Frontal cortex (tissue), 4 donors: Measurements from ENCODE around the gene EYA2. TPM values are rescaled to one million over a fixed set of nuclear protein-coding genes. Genes with fewer than 3 reads are reported as not detected.

Experiments used
- DNase-seq, 2 donors: peaks; one replicate each; pipeline ENCODE4 v3.0.0; 2012; ENCODE audit warnings: low spot score in 2 of 2
- FAIRE-seq: peaks from 2 replicates; lab custom pipeline; 2012; peaks lifted over from hg19 to GRCh38; lab: Jason Lieb, UNC
- total RNA-seq: library from RNA; depleted of rRNA; stranded (reverse); fragments of >200 nt; gene quantifications from one replicate; pipeline ENCODE4 v1.2.3, GENCODE V29; 2014
- donor health status: control.
- donor health status: control.
- donor health status: control.

The EYA2 gene
- total RNA-seq, 1 donor from 2014 or later = 2.4 TPM

DNA sequence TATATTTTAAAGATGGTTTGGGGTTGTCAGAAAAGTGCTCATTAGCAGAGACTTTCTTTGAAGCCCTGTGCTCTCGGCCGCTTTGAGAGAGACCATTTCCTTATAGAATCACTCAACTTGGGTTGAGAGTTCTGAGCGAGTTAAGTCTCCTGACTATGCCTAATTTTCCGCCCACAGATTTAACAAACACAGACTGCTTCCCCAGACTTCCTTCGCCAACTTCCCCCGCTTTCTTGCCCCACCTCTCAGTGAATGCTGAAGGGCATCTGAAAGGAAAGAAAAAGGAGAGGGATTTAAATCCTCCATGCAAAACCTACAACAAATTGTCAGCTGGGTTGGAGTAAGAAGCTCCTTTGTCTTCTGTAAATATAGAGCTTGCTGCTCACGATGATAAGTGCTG lies 224.0 kb downstream of the EYA2 start:
- no peak for FAIRE-seq
- no peak for DNase-seq

DNA sequence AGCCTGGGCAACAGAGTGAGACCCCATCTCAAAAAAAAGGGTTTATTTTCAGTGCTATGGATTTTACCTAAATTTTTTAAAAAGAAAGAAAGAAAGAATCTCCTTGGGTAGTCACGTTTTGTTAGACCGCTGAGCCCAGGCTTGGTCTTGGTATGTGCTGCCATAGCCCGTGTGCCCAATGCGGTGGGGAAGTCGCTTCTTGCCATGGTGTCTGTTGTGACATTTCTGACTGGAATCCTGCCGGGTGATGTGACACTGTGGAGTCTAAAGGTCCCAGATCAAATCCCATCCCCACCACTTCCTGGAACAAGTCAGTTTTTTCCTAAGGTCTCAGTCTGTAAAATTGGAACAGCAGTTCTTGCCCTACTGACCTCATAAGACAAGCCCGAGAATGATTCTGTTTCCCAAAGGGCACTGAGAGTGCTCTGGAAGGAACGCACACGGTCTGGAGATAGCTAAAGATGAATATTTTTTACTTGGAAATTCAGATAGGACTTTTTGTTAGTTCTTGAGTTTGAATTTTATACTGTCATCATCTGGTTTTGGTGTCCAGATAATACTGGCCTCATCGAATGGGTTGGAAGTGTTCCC lies 225.8 kb downstream of the EYA2 start:
- no peak for FAIRE-seq
- DNase-seq = no peak

DNA sequence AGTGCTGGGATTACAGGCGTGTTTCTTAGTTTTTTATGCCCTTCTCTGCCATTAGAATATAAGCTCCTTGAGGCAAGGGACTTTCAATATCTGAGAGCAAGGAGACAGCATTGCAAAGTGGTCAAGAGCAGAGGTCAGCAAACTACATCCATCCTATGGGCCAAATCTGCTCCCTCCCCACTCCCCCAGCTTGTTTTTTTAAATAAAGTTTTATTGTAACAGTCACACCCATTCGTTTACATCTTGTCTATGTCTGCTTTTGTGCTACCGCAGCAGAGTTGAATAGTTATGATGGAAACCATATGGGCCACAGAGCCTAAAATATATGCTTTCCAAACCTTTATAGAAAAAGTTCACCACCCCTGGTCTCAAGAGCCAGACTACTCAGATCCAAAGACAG lies 227.9 kb downstream of the EYA2 start:
- FAIRE-seq (no peak), DNase-seq (no peak)

DNA sequence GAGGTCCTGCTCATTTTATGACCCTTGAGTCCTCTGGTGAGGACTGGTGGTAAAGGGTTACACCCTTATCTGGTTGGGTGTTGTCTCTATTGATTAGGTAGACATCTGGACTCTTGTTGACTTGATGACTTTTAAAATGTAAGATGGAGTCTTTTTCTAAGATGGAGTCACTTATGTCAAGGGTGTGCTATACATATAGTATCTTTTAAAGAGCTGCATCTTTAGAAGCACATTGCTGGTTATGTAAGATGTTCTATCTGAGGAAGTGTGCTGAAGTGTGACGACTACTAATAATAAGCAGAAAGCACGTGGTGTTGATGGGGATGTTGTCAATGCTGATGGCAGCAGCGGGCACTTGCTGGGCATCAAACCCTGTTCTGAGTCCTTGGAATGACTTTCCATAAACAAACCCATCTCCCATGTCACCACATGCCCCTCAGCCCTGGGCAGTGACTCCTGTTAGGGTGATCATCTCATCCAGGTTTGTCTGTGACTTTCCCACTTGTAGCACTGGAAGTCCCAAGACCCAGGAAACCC lies 229.6 kb downstream of the EYA2 start:
- FAIRE-seq = no peak
- DNase-seq = no peak

DNA sequence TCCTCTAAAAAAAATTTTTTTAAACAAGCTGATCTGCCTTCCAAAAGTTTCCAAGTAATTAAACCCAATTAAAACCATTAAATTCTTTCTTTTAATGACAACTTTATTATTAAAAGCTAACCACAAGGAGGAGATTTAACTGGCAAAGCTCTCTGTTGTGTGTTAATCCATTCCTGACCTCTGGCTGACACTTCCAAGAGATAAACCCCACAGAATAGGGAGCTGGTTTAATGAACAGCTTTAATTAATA lies 230.8 kb downstream of the EYA2 start:
- no peak for FAIRE-seq
- no peak for DNase-seq

DNA sequence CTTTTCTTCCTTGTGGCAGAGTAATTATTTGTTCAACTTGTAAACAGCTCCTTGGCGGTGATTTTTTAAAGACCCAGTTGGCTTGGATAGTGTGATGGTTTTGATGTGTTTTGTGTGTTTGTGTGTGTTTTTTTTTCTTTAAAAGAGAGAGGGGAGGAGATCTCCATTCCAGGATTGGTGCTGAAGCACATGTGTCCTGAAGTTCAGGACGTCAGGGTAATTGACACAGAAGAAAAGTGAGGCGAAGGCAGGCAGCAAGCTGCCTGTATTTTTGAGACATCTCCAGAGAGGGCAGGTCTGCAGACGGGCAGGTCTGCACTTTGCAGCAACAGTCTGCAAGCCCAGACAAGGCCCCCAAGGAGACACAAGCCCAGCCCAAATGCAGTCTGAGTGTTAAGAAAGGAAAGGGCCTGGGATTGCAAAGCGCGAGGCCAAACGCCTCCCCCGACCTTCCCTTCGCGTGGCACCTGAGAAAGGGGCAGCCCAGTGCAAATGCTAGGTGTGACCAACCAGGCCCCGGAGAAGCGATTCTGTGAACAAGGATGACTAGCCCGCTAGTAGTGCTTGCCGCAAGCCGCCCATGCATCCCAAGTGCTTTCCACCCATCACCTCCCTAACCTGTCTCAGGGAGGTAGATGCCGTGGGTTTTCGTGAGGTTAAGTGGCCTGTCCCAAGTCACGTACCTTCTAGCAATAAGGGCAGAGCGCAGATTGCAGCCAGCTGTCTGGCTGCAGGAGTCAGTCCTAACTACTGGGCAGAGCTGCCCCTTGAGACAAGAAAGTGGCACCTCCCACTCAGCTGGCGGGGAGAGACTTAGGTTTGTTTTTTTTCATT lies 231.3 kb downstream of the EYA2 start:
- no peak for FAIRE-seq
- DNase-seq = no peak

DNA sequence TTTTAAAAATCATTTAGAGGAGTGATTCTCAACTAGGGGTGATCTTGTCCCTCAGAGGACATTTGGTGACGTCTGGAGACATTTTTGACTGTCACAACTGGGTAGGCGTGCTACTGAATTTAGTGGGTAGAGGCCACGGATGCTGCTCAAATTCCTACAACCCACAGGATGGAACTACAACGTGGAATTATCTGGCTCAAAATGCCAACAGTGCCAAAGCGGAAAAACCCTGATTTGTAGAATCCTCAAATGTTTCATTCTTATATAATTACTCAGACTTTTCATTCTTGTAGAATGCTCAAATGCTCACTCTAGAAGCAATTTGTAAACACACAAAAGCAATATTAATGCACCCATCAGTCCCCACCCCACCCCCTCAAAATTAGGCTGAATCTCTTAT lies 232.1 kb downstream of the EYA2 start:
- no peak for FAIRE-seq
- no peak for DNase-seq

DNA sequence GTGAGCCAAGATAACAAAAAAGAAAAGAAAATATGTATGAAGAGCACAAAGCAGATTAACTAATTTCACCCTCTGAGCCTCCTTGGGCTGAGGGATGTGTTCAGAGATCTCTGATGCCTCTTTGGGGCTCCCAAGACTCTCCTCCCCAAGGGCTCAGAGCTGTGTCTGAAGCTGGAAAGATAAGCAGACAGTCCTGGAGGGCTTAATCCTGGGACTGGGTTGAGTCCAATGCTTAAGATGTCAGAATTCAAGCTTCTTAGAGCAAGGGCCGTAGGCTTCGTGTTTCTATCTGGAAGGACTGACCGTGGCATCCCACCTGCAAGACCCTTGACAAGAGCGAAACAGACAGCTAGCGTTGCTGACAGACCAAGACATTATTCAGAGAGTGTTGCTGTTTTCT lies 232.9 kb downstream of the EYA2 start:
- FAIRE-seq (no peak), DNase-seq (no peak)

DNA sequence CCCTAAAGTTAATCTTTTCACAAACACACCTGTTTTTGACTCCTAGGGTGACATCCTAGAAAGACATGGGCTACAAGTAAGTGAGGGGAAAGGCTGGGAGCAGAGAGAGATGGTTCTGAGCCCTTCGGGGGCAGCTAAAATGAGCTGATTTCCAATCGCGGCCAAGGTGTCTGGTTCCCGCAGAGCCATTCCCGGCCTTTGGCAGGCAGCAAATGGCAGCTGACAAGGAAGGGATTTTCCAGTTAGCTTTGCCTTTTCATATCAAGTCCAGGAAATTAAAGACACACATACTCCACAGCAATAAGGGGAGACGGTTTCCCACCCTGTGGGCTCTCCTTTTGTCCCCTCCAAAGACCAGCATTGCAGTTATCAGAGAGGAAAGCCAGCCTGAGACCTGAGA lies 233.4 kb downstream of the EYA2 start:
- FAIRE-seq = no peak
- no peak for DNase-seq

DNA sequence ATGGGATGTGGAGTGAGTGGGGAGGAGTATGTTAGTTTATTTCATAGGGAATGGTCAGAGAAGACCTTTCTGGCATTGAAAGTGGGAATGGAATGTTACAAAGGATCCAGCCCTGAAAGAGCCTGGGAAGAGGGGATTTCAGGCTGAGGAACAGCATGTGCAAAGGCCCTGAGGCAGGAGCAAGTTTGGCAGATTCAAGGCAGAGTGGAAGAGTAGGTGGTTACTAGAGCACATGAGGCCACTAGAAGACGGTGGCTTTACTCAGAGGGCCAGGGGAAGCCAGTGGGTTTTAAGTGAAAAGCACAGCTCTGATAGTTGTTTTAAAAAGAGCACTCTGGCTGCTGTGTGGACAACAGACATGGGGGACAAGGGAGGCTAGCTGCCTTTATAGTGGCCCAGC lies 234.7 kb downstream of the EYA2 start:
- DNase-seq (no peak), FAIRE-seq (no peak)

DNA sequence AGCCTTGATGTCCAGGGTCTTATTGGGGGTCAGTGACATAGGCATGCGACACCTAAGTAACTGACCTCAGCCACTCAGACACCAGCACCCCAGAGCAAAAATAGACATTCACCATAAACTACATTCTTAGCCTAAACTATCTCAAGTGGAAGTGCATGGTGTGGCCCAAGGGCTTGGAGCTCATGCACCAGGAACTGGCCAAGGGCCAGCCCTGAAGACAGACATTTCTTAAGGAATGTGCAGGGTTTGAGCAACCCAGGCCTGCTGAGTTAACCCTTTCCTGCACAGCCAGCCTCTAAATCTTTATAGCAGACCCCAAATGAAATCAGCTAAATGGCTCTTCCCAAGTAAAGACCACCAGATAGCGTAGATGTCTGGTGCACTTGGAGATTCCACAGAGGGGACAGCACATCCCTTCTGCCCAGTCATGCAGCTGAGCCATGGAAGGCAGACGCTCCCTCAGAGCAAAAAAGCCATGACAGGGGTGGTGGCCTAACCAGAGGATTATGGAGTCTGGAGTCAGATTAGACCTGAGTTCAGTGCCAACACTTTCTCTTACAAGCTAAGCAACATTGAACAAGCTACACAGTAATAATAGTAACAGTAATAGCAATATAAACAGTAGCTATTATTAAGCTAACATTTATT lies 239.3 kb downstream of the EYA2 start:
- no peak for DNase-seq
- FAIRE-seq = no peak

DNA sequence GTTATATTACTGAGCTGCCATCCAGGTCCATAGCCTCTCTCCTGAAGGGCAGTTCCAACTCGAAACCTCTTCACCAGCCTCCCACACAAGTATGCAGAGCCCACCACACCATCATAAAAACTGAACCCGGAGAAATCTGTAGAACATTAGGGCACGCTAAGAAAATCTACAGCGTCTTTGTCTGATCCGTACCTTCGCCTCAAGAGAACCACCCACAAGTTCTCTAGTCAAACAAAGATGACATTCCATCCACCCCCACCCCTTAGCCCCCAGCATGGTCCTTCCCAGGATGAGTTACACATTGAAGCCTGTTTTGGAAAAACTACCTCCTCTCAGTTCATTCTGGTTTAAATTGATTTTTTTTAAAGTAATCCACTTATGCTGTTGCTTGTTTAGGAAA lies 242.1 kb downstream of the EYA2 start:
- DNase-seq = no peak
- no peak for FAIRE-seq

DNA sequence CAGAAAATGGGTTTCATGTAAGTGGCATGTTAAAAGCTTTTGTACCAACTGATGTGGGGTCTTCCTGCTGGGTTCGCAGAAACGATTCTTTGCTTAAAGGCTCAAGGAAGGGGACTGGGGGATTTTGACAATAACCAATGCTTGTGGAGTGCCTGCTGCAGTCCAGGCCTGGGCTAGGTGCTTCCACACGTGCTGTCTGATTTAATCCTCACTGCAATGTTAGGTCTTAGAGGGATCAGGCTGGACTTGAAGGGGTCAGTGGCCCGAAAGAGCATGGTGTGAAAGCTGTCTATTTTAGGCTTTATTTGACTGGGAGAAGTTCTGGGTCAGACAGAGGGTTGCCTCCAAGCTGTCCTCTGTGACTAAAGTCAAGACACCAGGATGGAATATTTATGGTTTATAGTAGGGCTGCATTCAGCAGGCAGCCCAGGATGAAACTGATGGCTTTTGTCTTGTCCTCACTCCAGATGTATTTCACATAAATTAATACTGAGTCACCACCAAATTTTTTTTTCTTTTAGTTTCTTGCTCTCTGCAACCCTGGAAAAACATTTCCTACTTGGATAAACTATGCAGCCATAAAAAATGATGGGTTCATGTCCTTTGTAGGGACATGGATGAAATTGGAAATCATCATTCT lies 242.7 kb downstream of the EYA2 start:
- FAIRE-seq (no peak), DNase-seq (no peak)

DNA sequence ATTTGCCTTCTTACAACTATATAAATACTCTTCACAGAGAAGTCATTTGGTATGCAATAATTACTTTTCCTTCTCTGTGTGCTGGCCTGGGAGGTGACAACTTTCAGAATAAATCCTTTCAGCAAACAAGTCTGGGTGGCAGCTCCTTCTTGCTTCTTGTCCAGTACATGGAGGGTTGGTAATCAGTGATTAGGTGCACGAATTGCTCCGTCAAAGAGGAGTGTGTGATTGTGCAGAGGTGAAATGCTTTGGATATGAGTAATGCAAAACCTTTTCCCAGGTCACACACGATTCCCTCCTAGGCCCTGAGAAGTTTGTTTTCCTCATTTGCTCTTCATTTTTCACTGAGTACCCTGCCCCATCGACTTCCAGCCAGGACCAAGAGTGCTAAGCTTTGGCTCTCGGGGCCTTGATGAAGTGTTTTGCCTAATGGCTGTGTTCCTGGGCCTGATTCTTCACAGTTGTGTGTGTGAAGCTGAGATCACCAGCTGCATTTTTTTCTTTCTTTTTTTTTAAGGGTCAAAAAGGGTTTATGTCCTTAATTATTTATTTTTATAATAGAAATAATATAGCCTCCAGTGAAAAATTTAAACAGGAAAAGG lies 245.4 kb downstream of the EYA2 start:
- DNase-seq (no peak), FAIRE-seq (no peak)

DNA sequence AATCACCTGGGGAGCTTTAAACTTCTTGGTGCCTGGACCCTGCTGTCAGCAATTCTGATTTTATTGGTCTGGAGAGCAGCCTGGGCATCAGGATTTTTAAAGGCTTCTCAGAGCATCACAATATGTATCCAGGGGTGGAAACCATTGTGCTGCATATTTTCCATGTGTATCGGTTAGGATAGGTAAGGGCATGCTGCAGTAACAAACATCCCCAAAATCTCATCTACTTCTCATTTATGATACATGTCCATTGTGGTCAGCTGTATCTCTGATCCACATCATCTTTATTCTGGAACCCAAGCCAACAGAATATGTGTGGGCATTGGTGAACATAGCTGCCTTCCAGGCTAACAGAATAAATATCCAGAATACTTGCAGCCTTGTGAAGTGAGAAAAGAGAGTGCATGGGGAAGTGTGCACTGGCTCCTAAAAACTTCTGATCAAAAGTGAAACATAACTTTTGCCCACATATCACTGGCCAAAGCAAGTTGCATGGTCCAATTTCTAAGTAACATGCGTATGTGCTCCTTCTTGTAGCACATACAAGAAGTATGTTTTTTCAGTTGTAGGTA lies 246.8 kb downstream of the EYA2 start:
- DNase-seq (no peak), FAIRE-seq (no peak)

DNA sequence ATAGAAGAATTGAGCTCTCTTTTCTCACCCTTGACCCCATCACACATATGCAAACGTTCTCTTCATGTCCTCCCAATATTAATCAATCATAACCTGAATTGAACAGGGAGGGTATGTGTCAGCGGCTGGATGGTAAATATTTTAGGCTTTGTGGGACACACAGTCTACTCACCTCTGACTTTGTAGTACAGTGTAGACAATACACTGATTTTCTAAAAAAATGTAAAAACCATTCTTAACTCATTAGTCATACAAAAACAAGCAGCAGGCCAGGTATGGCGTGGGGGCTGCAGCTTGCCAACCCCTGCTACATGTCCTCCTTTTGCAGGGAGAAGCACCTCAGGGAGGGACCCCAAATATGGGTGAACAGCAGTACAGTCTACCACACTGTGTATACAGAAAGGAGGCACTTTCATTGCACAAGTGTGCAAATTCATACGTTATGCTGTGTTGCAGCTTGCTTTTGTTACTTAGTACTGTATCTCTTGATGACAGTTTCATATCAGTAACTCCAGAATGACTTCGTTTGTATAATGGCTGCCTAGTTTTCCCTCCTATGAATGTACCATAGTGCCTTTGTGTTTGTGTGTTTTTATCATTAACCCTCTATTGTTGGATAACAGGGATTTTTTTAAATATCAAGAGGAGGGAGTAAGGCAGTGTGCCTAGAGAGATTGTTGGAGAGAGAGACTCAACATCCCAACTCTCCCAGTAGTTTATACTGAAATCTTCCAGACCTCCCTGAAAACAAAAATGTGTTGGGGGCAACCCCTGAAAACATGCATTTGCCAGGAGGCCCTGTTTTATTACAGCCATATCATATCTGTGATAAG lies 247.5 kb downstream of the EYA2 start:
- FAIRE-seq (no peak), DNase-seq (no peak)

DNA sequence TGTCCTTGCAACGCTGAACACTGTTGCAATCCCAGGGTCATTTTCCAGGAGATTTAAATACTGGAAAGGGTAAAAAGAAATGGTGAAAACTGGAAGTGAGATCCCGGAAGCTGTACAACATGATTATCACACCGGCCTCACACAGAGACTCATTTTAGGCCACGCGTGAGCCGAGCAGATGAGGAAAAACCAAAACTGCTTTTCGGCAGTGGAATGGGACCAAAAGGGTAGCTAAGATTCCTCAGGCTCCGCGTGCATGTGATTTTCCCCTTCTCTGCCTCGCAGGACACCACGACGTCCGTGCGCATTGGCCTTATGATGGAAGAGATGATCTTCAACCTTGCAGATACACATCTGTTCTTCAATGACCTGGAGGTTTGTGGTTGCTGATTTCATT lies 248.1 kb downstream of the EYA2 start:
- FAIRE-seq = no peak
- DNase-seq = no peak

DNA sequence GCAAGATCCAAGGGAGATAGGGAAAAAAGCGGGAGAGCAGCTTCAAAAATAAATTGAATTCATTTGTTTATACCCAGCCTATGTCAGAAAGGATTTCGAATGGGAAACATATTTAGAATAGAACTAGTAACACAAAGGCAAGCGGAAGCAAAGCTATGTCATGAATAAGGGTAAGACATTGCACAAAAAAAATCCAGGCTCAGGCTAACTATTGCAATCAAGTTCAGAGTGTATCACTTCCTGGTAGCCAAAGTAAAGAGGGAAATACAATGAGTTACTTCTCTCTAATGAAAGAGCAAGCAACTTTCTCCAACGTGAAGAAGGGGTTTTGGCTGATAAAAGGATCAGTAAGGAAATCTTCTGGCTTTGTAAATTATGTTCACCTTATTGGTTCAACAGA lies 249.0 kb downstream of the EYA2 start:
- no peak for DNase-seq
- FAIRE-seq = no peak

DNA sequence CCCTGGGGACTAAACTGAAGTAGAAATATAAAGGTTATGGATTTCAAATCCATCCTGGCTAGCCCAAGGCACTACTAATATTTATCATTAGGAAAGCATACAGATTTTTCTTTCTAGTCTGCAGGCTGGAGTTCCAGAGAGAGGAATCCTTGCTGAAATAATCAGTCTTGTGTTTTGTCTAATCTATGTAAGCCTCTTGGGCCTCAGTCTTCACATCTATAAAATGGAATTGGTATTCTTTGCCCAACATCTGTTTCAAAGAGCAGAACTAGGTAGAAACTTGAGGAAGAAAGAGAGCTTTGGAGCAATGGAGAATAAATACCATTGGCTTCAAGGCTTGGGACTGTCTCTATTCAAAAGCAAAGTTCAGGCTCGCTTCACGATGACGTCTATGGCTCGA lies 249.8 kb downstream of the EYA2 start:
- DNase-seq (no peak), FAIRE-seq (no peak)
